Limb (tissue), 2 donors: ENCODE measurements around the gene HYKK.
"Not testable (repeated sequence)": the region's sequence is repeated elsewhere in the genome, so short reads cannot be mapped to it uniquely, and the experiment has no call there.

Source experiments
- DNase-seq, 2 donors: peaks; one replicate each; pipeline ENCODE4 v3.0.0-alpha.2; 2016; ENCODE audit errors: extremely low spot score in 2 of 2

Gene HYKK, protein sequence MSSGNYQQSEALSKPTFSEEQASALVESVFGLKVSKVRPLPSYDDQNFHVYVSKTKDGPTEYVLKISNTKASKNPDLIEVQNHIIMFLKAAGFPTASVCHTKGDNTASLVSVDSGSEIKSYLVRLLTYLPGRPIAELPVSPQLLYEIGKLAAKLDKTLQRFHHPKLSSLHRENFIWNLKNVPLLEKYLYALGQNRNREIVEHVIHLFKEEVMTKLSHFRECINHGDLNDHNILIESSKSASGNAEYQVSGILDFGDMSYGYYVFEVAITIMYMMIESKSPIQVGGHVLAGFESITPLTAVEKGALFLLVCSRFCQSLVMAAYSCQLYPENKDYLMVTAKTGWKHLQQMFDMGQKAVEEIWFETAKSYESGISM

DNA sequence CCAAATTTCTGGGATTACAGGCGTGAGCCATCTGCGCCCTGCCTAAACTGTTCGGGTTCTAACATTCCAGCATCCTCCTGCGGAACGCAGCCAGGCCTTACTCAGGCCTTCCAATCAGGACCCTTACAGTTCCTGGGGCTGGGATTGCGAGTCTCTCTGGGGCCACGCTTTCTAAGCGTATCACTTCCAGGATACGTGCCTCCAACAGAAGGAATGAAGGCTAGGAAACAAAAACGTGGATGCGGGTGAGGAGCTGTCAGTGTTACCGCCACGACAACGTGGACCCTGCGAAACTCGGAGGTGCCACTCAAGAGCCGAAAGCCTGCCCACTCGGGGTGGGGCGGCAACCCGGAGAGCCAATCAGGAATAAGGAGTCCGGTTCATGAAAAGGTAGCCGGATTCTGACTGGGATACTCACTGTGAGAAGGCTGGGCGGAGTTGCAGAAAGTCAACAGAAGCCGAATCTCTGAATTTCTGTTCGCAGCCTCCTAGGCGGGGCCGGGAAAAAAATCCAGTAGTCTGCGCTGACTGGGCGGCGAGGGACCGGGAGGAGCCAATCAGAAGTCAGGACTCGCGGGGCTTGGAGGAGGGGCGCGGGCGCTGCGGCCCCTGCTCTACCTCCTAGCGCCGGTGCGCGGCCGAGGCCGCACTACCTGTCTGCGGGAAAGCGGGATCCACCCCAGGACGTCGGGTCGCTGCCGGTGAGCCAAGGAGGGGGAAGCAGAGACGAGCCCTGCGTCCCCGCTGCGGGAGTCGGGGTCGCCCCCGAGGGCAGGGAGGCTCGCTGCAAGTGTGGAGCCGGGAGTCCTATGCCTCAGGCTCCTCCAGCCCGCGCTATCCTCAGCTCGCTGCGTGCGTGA, at the start of gene HYKK:
HYKK (plus strand) TSS at position 607 of the 860 bp plus-strand sequence. CDS start 5,512 bp downstream, outside the sequence.
- DNase-seq: peak; percentile 92 to 97

DNA sequence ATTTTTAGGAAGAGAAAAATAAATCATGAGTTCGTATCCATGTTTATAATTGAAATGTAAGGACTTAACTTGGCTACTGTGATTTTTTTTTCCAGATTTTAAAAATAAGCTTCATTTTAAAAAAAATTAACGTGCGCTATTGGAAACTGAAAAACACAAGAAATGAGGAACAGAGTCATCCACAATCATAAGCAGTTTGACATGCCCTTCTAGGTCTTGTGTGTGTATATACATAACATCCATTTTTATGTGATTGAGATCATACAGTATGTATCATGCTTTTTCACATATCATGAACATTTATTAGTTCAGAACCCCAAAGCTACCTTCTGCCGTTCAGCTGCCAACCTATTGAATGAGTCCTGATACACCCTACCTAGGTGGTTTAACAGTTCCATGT, 46.6 kb upstream of the HYKK start:
- DNase-seq: no peak

DNA sequence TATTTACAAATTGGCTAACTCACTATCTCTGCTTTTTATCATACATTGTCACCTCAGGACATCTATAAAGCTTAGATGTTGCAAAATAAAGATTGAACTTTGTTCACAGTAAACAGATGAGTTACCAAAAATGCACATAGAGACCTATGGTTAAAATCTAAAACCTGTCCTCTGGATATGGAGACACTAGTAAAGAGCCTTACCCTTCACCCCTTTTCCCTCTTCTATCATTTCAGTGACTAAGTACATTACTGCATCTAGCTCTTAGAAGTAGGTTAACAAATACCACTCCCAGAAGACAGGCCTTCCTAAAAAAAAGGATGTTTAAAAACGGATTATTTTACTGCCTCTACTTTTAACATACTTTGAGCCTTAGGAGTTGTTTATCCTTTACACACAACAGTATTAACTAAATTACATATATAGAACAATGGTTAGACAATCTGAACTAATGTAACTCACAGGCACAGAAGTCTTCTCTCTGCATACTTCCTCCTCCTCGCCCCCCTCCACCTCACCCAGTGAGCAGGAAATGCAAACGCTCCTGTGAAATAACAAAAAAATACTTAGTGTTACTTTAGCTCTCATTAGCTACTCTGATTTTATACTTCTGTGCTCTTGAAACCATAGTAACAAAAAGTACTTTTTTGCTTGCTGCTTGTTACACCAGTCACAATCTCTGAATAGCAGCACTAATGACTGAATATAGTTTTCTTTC, 46.0 kb upstream of the HYKK start:
- DNase-seq: no peak

DNA sequence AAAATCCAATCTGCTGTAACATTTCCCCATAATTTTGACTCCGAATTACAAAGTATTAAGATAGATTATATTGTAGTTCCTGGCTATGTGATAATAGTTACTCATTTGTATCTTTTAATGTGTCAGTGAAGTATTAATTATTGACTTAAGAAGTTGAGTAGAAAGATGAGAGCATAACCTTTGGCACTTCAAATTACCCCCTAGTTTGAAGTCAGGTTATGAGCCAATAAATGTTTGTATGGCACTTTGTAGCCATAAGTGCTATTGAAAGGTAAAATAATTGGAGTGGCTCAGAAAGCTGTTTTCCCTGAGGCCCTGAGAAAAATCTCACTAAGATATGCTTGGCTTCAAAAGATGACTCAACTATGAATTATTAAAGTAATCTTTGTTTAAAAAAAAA, 38.3 kb upstream of the HYKK start:
- DNase-seq: no peak

DNA sequence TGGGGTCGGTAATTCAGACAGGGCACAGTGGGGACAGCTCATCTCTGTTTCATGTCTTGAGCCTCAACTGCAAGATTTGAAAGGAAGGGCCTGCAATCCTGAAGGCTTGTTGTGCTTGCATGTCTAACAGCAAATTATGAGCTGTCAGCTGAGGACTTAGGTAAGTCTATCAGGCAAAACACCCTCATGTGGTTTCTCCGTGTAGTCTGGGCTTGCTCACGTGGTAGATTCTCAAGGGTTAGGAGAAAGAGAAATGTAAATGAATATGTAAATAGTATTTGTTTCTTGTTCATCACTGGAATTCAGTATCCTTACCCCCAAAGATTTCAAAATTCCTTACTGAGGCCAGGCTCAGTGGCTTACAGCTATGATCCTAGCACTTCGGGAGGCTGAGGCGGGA, 30.1 kb upstream of the HYKK start:
- no peak for DNase-seq

DNA sequence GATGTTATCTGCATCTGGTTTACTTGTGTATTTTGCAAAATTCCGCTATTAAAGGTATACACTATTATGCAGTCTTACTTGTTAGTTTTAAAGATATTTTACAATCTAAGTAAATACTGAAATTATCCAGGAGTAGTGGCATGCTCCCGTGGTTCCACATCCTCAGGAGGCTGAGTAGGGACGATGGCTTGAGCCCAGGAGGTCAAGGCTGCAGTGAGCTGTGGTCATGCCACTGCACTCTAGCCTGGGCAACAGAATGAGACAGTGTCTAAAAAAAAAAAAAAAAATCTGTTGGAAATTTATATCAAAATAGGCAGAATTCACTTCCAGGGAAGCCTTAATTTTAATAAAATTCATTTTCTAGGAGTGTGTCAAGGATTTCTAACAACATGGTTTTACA, 27.7 kb upstream of the HYKK start:
- DNase-seq: no peak

DNA sequence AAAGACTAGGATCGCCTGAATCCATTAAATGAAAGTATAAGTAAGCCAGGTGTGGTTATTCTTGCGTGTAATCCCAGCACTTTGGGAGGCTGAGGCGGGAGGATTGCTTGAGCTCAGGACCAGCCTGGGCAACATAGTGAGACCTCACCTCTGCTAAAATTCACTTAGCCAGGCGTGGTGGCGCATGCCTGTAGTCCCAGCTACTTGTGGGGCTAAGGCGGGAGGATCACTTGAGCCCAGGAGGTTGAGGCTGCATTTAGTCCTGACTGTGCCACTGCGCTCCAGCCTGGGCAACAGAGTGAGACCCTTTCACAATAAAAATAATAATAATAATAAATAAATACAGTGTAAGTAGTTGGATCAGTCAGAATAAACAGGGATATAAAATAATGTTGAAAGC, 25.5 kb upstream of the HYKK start:
- DNase-seq: no peak

DNA sequence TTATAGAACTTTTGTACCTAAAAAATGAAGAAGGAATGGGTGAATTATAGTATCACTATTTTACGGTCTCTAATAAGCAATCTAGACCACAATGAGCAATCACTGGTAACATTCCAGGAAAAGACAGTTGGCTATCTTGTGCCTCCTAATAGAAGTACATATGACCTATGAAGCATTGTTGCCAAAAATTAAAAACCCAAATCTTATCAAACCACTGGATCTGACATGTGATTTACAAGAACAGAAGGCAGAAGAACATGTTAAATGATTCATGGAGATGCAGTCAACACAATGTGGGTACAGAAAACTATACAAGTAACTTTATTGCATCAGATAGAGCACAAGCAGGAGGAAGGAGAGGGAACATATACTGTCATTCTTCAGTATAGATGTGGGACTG, 14.5 kb upstream of the HYKK start:
- DNase-seq: no peak

DNA sequence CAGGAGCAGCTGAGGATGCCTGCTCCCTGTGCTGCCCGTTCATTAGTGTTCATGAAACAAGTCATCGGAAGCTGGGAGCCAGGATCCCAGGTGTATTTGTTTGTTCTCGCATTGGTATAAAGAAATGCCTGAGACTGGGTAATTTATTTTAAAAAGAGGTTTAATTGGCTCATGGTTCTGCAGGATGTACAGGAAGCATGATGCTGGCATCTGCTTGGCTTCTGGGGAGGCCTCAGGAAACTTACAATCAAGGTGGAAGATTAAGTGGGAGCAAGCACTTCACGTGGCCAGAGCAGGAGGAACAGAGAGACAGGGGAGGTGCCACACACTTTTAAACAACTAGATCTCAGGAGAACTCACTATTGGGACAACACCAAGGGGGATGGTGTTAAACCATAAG, 5.5 kb upstream of the HYKK start:
- no peak for DNase-seq

DNA sequence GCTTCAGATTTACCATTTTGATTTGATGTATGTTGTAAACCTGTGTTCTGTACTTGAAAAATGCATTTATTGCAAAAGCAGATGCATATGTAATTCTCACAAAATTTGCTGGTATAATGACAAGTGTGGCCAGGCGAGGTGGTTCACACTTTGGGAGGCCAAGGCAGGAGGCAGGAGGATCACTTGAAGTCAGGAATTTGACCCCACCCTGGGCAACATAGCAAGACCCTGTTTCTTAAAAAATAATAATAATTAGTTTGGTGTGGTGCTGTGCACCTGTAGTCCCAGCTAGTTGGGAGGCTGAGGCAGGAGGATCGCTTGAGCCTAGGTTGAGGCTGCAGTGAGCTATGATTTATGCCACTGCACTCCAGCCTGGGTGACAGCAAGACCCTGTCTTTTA, 4.7 kb upstream of the HYKK start:
- DNase-seq: no peak

DNA sequence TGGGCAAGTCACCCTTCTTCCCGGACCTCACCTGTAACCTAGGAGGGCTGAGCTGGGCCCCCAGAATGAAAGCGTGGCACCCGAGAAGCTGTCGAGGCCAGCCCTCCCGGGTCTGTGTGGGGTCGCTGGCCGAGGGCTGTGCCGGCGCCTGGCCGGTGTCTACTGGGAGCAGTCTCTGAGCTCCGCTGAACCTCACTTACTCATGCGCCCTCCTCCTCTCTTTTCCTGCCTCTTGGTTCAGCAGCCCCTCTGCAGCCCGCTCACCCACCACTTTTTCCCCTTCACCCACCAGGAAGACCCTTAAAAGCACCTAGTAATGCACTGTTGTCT, 419 bp downstream of the HYKK start:
- DNase-seq: no peak

DNA sequence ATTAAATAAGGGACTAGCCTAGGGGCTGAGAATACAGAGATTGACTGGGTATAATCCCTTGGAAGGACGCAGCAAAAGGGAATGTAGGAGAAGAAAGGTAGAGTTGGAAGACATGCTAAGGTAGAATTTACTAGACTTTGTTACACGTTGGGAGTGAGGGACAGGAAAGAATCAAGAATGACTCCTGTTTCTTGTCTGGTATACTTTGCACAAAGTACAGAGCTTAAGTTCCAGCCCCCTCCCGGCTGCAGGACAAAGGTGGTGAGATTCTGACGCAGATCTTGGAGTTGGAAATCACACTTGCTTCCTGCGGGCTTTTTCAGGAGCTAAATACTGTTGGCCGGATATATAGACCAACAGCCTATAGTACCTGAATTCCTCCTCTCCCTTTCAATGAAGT, 895 bp downstream of the HYKK start:
- DNase-seq: no peak

DNA sequence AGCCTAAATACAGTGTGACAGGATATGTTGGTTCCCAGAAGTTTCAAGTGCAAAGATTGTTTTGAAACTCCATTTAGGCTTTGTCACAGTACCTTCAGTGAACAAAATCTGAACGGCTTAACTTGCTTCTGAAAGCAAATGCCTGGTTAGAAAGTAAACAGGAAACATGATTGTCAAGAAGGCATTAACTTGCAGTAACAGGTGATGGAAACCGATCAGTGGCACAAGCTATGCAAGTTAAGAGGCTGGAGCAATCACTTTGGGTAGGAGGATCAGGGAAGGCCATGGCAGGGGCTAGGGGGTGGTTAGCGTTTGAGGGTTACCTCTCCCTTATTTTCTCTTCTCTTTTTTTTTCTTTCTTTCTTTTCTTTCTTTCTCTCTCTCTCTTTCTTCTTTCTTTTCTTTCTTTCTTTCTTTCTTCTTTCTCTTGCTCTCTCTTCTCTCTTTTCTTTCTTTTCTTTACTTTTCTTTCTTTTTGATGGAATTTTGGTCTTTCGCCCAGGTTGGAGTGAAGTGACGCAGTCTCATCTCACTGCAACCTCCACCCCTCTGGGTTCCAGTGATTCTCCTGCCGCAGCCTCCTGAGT, 2.4 kb downstream of the HYKK start:
- DNase-seq: no peak

DNA sequence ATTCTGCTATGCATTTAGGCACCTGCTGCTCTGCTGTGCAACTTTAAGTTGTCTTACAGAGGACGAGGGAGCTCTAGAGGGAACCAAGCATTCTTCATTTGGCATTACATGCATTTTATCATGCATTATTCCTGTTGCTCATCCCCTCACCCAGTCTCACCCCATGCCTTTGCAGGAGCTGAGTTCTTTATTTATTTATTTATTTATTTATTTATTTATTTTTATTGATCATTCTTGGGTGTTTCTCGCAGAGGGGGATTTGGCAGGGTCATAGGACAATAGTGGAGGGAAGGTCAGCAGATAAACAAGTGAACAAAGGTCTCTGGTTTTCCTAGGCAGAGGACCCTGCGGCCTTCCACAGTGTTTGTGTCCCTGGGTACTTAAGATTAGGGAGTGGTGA, 12.7 kb downstream of the HYKK start:
- not testable (repeated sequence) for DNase-seq

DNA sequence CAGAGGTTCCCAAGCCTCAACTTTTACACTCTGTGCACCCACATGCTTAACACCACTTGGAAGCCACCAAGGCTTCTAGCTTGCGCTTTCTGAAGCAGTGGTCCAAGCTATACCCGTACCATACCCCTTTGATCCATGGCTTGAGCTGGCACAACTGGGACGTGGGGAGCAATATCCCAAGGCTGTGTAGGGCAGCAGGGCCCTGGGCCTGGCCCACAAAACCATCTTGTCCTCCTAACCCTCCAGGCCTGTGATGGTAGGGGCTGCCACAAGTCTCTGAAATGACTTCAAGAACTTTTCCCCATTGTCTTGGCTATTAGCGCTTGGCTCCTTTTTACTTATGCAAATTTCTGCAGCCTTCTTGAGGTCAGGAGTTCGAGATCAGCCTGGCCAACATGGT, 16.9 kb downstream of the HYKK start:
- no peak for DNase-seq

DNA sequence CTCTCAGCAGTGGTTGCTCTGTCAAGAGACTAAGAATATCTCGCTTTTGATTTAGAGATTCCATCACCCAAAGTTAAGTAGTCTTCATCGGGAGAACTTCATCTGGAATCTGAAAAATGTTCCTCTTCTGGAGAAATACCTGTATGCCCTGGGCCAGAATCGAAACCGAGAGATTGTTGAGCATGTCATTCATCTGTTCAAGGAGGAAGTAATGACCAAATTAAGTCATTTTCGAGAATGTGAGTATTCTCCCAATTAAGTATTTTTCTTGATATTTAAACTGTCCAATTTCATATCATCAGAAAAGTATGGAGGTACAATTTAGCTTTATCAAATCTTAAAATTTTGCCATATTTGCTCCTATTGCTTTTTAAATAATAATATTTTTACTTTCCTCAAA, 19.9 kb downstream of the HYKK start:
- no peak for DNase-seq

DNA sequence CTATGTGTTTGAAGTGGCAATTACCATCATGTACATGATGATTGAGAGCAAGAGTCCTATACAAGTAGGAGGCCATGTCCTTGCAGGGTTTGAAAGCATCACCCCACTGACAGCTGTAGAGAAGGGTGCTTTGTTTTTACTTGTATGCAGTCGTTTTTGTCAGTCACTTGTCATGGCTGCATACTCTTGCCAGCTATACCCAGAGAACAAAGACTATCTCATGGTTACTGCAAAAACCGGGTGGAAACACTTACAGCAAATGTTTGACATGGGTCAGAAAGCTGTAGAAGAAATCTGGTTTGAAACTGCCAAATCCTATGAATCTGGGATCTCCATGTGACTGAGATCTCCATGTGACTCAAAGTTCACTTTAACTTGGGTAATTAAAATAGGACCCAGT, 26.0 kb downstream of the HYKK start:
- DNase-seq: no peak

DNA sequence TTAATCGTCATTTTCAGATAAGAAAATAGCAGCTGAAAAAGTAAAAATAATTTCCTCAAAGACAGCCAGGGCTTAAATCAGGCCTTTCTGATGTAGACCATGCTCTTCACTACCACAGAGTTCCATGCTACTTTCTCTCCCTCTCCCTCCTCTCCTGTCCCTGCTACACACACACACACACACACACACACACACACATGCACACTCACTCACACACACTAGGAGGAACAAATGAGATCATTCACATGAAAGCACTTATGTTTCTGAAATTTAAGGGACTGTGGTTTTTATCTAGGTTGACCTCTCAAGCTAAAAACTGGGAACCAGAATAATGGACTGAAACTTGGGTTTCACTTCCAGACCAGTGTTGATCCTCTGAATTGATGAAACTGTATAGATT, 28.8 kb downstream of the HYKK start:
- no peak for DNase-seq

DNA sequence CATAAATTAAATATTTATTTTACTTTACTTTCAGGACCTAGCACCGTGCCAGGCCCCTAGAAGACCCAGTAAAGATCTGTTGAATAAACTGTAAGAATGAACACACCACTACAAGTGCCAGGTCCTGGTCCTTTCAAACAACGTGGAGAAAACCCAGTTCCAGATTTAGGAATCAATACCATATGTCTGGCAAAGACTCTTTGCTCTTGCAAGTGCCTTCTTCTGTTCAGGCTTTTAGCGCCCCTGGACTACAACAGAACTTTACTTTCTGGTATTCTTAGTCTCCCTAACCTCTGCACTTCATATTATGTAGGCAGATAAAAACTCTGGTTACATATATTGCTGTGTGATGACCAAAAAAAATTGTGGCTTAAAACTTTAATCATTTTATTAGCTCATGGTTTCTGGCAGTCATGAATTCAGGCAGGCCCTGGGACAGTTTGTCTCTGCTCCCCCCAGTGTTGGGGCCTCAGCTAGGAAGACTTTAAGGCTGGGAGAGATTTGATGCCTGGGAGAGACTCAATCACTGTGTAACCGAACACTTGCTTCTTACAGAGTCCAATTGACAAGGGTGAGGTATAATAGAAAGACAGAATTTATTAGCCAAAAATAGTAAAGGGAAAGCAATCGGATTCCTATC, 30.0 kb downstream of the HYKK start:
- DNase-seq: peak in 1 of 2 donors; percentile 46

DNA sequence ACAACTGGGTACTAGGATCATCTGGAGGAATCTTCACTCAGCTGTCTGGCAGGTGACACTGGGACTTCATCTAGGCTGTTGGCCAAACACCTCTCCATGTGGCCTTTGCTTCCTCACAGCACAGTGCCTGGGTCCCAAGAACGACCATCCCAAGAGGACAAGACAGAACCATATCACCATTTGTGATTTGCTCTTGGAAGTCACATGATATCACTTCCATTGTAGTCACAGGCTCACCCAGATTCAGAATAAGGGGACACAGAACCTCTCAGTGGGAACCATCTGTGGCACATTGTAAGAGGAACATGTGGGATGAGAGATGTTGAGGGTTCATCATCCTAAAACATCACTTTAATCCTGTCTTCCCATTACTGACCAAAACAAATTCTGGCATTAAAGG, 31.0 kb downstream of the HYKK start:
- no peak for DNase-seq

DNA sequence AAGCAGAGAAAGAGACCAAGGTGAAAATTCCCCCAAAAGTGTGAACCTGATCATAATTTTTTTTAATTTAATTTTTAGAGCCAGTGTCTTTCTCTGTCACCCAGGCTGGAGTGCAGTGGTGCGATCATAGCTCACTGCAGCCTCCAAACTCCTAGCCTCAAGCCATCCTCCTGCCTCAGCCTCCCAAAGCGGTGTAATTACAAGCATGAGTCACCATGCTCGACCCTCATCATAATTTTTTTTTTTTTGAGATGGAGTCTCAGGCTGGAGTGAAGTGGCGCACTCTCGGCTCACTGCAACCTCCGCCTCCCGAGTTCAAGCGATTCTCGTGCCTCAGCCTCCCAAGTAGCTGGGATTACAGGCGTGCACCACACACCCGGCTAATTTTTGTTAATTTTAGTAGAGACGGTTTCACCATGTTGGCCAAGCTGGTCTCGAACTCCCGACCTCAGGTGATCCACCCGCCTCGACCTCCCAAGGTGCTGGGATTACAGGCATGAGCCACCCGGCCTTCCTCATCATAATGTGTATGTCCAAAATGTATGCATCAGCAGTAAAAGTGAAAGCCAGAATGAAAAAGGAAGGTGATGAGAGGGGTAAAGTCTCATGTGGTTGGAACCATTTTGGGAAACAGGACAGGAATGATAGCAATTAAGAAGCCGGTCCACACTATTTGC, 32.2 kb downstream of the HYKK start:
- DNase-seq: not testable (repeated sequence)
